H9 (cell line): ENCODE data around the gene RUNDC3A. TPM values are rescaled to one million over a fixed set of nuclear protein-coding genes. Genes with fewer than 3 reads are reported as not detected.

Experiments used
- DNase-seq: peaks from one replicate; pipeline ENCODE4 v3.0.0-alpha.2; 2017
- H2AFZ ChIP-seq: one replicate; pipeline ENCODE4 v1.6.1; 2013; ENCODE audit warnings: mild to moderate bottlenecking, low read length, control low read depth, moderate library complexity
- H2AK5ac ChIP-seq: 2 replicates; pipeline ENCODE4 v1.6.1; 2013; ENCODE audit warnings: low read length, control low read depth, mixed read lengths; ENCODE audit not compliant: insufficient read length
- H2BK120ac ChIP-seq: one replicate; pipeline ENCODE4 v1.6.1; 2013; ENCODE audit warnings: low read depth, mild to moderate bottlenecking, low read length, control low read depth, inconsistent platforms; ENCODE audit not compliant: poor library complexity, severe bottlenecking
- H2BK12ac ChIP-seq: 2 replicates; pipeline ENCODE4 v1.6.1; 2013; ENCODE audit warnings: low read length, control low read depth, mixed read lengths, low read depth; ENCODE audit not compliant: insufficient read length
- H2BK15ac ChIP-seq: 2 replicates; pipeline ENCODE4 v1.6.1; 2013; ENCODE audit warnings: low read depth, low read length, control low read depth
- H2BK20ac ChIP-seq: one replicate; pipeline ENCODE4 v1.6.1; 2013; ENCODE audit warnings: low read depth, mild to moderate bottlenecking, low read length, control low read depth, inconsistent platforms; ENCODE audit not compliant: poor library complexity, severe bottlenecking
- H2BK5ac ChIP-seq: 2 replicates; pipeline ENCODE4 v1.6.1; 2013; ENCODE audit warnings: low read length, control low read depth, mixed read lengths; ENCODE audit not compliant: insufficient read length
- H3K14ac ChIP-seq: 2 replicates; pipeline ENCODE4 v1.6.1; 2013; ENCODE audit warnings: low read length, control low read depth; ENCODE audit not compliant: insufficient read depth
- H3K18ac ChIP-seq: 2 replicates; pipeline ENCODE4 v1.6.1; 2013; ENCODE audit warnings: low read depth, mild to moderate bottlenecking, mixed read lengths, low read length, control low read depth; ENCODE audit not compliant: insufficient read length
- H3K23ac ChIP-seq: 2 replicates; pipeline ENCODE4 v1.6.1; 2013; ENCODE audit warnings: low read length, control low read depth, mixed read lengths, low read depth; ENCODE audit not compliant: insufficient read length
- H3K23me2 ChIP-seq: 2 replicates; pipeline ENCODE4 v1.6.1; 2013; ENCODE audit warnings: low read depth, mild to moderate bottlenecking, mixed read lengths, low read length, control low read depth; ENCODE audit not compliant: insufficient read length, poor library complexity, severe bottlenecking
- H3K27ac ChIP-seq: 2 replicates; pipeline ENCODE4 v1.5.1; 2013; ENCODE audit warnings: low read length, control low read depth, mixed read lengths, low read depth; ENCODE audit not compliant: insufficient read length
- H3K27me3 ChIP-seq: 2 replicates; pipeline ENCODE4 v1.6.1; 2013; ENCODE audit warnings: low read length, control low read depth, inconsistent platforms; ENCODE audit not compliant: insufficient read depth
- H3K4ac ChIP-seq: 2 replicates; pipeline ENCODE4 v1.6.1; 2013; ENCODE audit warnings: low read depth, mild to moderate bottlenecking, control low read depth, inconsistent platforms, low read length, moderate library complexity
- H3K4me1 ChIP-seq: 2 replicates; pipeline ENCODE4 v1.6.1; 2013; ENCODE audit warnings: low read length, control low read depth, inconsistent platforms; ENCODE audit not compliant: insufficient read depth
- H3K4me2 ChIP-seq: 2 replicates; pipeline ENCODE4 v1.6.1; 2013; ENCODE audit warnings: low read length, control low read depth, mixed read lengths; ENCODE audit not compliant: insufficient read length, insufficient read depth
- H3K56ac ChIP-seq: 2 replicates; pipeline ENCODE4 v1.6.1; 2013; ENCODE audit warnings: low read depth, mild to moderate bottlenecking, mixed read lengths, low read length, control low read depth; ENCODE audit not compliant: insufficient read length
- H3K79me1 ChIP-seq: 2 replicates; pipeline ENCODE4 v1.6.1; 2013; ENCODE audit warnings: low read depth, mild to moderate bottlenecking, moderate library complexity, low read length, control low read depth, inconsistent platforms; ENCODE audit not compliant: insufficient read depth, poor library complexity, severe bottlenecking
- H3K79me2 ChIP-seq: 2 replicates; pipeline ENCODE4 v1.6.1; 2013; ENCODE audit warnings: low read length, control low read depth, inconsistent platforms; ENCODE audit not compliant: insufficient read depth
- H3K9ac ChIP-seq: 2 replicates; pipeline ENCODE4 v1.6.1; 2013; ENCODE audit warnings: low read length, control low read depth, mixed read lengths; ENCODE audit not compliant: insufficient read length; ENCODE audit errors: extremely low read depth
- H3K9me3 ChIP-seq: one replicate; pipeline ENCODE4 v1.6.1; 2013; ENCODE audit warnings: low read depth, low read length, inconsistent platforms; ENCODE audit not compliant: control insufficient read depth
- H3T11ph ChIP-seq: one replicate; pipeline ENCODE4 v1.6.1; 2013; ENCODE audit warnings: mild to moderate bottlenecking, low read length, control low read depth, inconsistent platforms
- H4K20me1 ChIP-seq: one replicate; pipeline ENCODE4 v1.6.1; 2013; ENCODE audit not compliant: control insufficient read depth, insufficient read length, insufficient read depth
- H4K5ac ChIP-seq: 2 replicates; pipeline ENCODE4 v1.6.1; 2013; ENCODE audit warnings: low read depth, mild to moderate bottlenecking, mixed read lengths, low read length, control low read depth; ENCODE audit not compliant: insufficient read length
- H4K8ac ChIP-seq: replicated peaks from 2 replicates; pipeline ENCODE4 v1.6.1; 2013; ENCODE audit warnings: low read length, control low read depth, mixed read lengths, low read depth; ENCODE audit not compliant: insufficient read length
- H4K91ac ChIP-seq: 2 replicates; pipeline ENCODE4 v1.6.1; 2013; ENCODE audit warnings: low read depth, mild to moderate bottlenecking, moderate library complexity, mixed read lengths, low read length, control low read depth; ENCODE audit not compliant: insufficient read length
- H3K27ac Mint-ChIP-seq, 3 experiments: 2 replicates in 2 of 3; 3 replicates in 1 of 3; pipeline ENCODE4 v1.8.0; 2020 to 2021; ENCODE audit warnings: mixed read lengths in 3 of 3, mild to moderate bottlenecking in 1 of 3, moderate library complexity in 1 of 3
- H3K27me3 Mint-ChIP-seq: 2 replicates; pipeline ENCODE4 v1.8.0; 2021; ENCODE audit warnings: low read depth, mild to moderate bottlenecking, moderate library complexity, mixed read lengths
- H3K36me3 Mint-ChIP-seq, 3 experiments: 2 replicates in 2 of 3; 3 replicates in 1 of 3; pipeline ENCODE4 v1.8.0; 2020 to 2021; ENCODE audit warnings: low read depth in 3 of 3, mixed read lengths in 3 of 3; ENCODE audit not compliant: insufficient read depth in 1 of 3
- H3K4me1 Mint-ChIP-seq, 2 experiments: 2 replicates each; pipeline ENCODE4 v1.8.0; 2020; ENCODE audit warnings: mixed read lengths in 2 of 2
- H3K4me3 Mint-ChIP-seq, 2 experiments: 2 replicates in 1 of 2; 3 replicates in 1 of 2; pipeline ENCODE4 v1.8.0; 2020 to 2021; ENCODE audit warnings: mild to moderate bottlenecking in 2 of 2, mixed read lengths in 2 of 2, moderate library complexity in 1 of 2
- H3K9me3 Mint-ChIP-seq, 2 experiments: 2 replicates in 1 of 2; 3 replicates in 1 of 2; pipeline ENCODE4 v1.8.0; 2020; ENCODE audit warnings: mild to moderate bottlenecking in 2 of 2, mixed read lengths in 2 of 2, moderate library complexity in 1 of 2
- WGBS: extraction: QIAGEN DNeasy Blood & Tissue Kit; methylation state at CpG from one replicate; pipeline ENCODE4 v1.1.7; 2013; ENCODE audit warnings: missing lambda C conversion rate, low lambda C conversion rate, mixed read lengths; ENCODE audit not compliant: insufficient read length; ENCODE audit errors: extremely low coverage; 5-methylcytosine and 5-hydroxymethylcytosine counted together
- total RNA-seq: library from RNA; stranded (reverse); gene quantifications from 2 replicates; pipeline ENCODE4 v1.2.1, GENCODE V29; 2021
- TF ChIP-seq, protein P1 (sequence below): fragments of 200-600 bp; sonication (generic); conservative IDR thresholded peaks from 3 replicates; pipeline ENCODE4 v1.8.0; 2021; ENCODE audit warnings: antibody characterized with exemption, mild to moderate bottlenecking

The RUNDC3A gene
- total RNA-seq, 1 experiment from 2014 or later, result 3.8 TPM

DNA sequence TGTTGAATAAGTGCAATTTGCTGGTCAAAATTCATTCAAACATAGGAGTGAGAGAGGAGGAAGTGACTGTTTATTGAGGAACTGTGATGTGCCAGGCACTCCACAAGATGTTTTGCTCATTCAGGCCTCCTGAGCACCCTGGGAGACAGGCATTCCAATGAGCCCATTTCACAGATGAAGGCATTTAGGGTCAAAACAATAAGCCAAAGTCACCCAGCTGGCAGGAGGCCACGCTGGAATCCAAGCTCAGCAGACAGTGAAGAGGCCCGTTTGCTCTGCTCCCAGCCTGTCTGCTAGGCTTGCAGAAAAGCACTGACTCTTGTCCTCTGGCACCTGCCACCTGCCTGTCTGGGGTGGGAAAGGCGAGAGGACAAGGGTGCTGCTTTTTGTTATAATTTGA lies 26.3 kb downstream of the RUNDC3A start:
- Histone ChIP-seq H3K4me1 (no peaks in the 10 kb centered on the region), H3K56ac (no peak overlapping the region), H3K23me2 (no peaks in the 10 kb centered on the region), H3K23ac (no peak overlapping the region), H2BK120ac (no peak overlapping the region), H2AK5ac (no peak overlapping the region), H2BK12ac (no peak overlapping the region), H3T11ph (no peak overlapping the region), H3K27ac (no peak overlapping the region), H3K9ac (no peak overlapping the region), H2AFZ (no peak overlapping the region), H4K5ac (no peak overlapping the region), H3K27me3 (no peaks in the 10 kb centered on the region), H3K4me2 (no peak overlapping the region), H4K8ac (no peak overlapping the region), H3K9me3 (no peaks in the 10 kb centered on the region), H3K79me2 (no peaks in the 10 kb centered on the region), H2BK5ac (no peak overlapping the region), H3K4ac (no peak overlapping the region), H2BK20ac (no peak overlapping the region), H3K18ac (no peak overlapping the region), H2BK15ac (no peak overlapping the region), H3K79me1 (no peaks in the 10 kb centered on the region), H4K91ac (no peak overlapping the region), H4K20me1 (no peaks in the 10 kb centered on the region), H3K14ac (no peak overlapping the region)
- TF ChIP-seq, protein P1, sequence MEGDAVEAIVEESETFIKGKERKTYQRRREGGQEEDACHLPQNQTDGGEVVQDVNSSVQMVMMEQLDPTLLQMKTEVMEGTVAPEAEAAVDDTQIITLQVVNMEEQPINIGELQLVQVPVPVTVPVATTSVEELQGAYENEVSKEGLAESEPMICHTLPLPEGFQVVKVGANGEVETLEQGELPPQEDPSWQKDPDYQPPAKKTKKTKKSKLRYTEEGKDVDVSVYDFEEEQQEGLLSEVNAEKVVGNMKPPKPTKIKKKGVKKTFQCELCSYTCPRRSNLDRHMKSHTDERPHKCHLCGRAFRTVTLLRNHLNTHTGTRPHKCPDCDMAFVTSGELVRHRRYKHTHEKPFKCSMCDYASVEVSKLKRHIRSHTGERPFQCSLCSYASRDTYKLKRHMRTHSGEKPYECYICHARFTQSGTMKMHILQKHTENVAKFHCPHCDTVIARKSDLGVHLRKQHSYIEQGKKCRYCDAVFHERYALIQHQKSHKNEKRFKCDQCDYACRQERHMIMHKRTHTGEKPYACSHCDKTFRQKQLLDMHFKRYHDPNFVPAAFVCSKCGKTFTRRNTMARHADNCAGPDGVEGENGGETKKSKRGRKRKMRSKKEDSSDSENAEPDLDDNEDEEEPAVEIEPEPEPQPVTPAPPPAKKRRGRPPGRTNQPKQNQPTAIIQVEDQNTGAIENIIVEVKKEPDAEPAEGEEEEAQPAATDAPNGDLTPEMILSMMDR, result no peak
- Mint-ChIP-seq H3K4me1 (peaks cover 13 to 15% of the 10 kb centered on the region in 2 experiments), H3K27me3 (peaks cover 1% of the 10 kb centered on the region; the same call in 1 of the 2 replicates), H3K27ac (no peak overlapping the region), H3K4me3 (no peak overlapping the region), H3K9me3 (no peaks in the 10 kb centered on the region), H3K36me3 (no peaks in the 10 kb centered on the region)
- no CpG with 5 or more reads among the region's 3 CpGs for WGBS
- DNase-seq, result peak; percentile 39
